HFFc6 (cell line): ENCODE measurements around the gene RUNX3. TPM values are rescaled to one million over a fixed set of nuclear protein-coding genes. Genes with fewer than 3 reads are reported as not detected.
"Not testable (repeated sequence)": the region's sequence is repeated elsewhere in the genome, so short reads cannot be mapped to it uniquely, and the experiment has no call there.

Source experiments
- DNase-seq: peaks from one replicate; pipeline ENCODE4 v3.0.0-alpha.2; 2018
- H3K27ac Mint-ChIP-seq: 2 replicates; pipeline ENCODE4 v1.8.0; 2020; ENCODE audit warnings: mild to moderate bottlenecking, mixed read lengths
- H3K27me3 Mint-ChIP-seq: 2 replicates; pipeline ENCODE4 v1.8.0; 2021; ENCODE audit warnings: mild to moderate bottlenecking, moderate library complexity, mixed read lengths; ENCODE audit not compliant: insufficient read depth
- H3K36me3 Mint-ChIP-seq: 2 replicates; pipeline ENCODE4 v1.8.0; 2021; ENCODE audit warnings: low read depth, mixed read lengths
- H3K4me1 Mint-ChIP-seq: 2 replicates; pipeline ENCODE4 v1.8.0; 2020; ENCODE audit warnings: low read depth, mixed read lengths
- H3K4me3 Mint-ChIP-seq: 2 replicates; pipeline ENCODE4 v1.8.0; 2020; ENCODE audit warnings: mild to moderate bottlenecking, moderate library complexity, mixed read lengths
- H3K9me3 Mint-ChIP-seq: 2 replicates; pipeline ENCODE4 v1.8.0; 2020; ENCODE audit warnings: mild to moderate bottlenecking, mixed read lengths
- CTCF ChIP-seq: fragments of 200-600 bp; sonication (generic); IDR thresholded peaks from 2 replicates; pipeline ENCODE4 v1.5.0; 2021; ENCODE audit warnings: antibody characterized with exemption, mild to moderate bottlenecking
- total RNA-seq, 6 experiments: library from RNA; stranded (reverse); fragmentation: NEBNext Ultra II Directional; extraction: Animal tissue kit (Norgen Biotek cat#: 25700); gene quantifications; 2 replicates in 1 of 6; 3 replicates in 5 of 6; pipeline ENCODE4 v1.2.3, GENCODE V29; 2021

RUNX3 gene
- total RNA-seq, 6 experiments from 2014 or later = not detected

- H3K27ac Mint-ChIP-seq = no peak overlapping the region
Observed at GRCh38 chr1:24910210-24910609, 19.9 kb downstream of the RUNX3 start.

GRCh38 chr1:24909388-24909898 is 20.6 kb downstream of the RUNX3 start:
- DNase-seq = peak; percentile 56
- peaks cover 10% of the 10 kb centered on the region for H3K9me3 Mint-ChIP-seq
- H3K27ac Mint-ChIP-seq = no peak overlapping the region
- H3K36me3 Mint-ChIP-seq = peaks cover 8% of the 10 kb centered on the region; the same call in 1 of the 2 replicates
- H3K4me1 Mint-ChIP-seq = peaks cover 8% of the 10 kb centered on the region
- peak; percentile 78 for TF ChIP-seq CTCF
- peaks cover 8% of the 10 kb centered on the region for H3K27me3 Mint-ChIP-seq
- no peak overlapping the region for H3K4me3 Mint-ChIP-seq

More at GRCh38 chr1:24910210-24910609, 19.9 kb downstream of the RUNX3 start:
- Mint-ChIP-seq H3K4me1 (peaks cover 15% of the 10 kb centered on the region), H3K9me3 (peaks cover 10% of the 10 kb centered on the region), H3K27me3 (peaks cover 8% of the 10 kb centered on the region), H3K36me3 (peaks cover 8% of the 10 kb centered on the region; the same call in 1 of the 2 replicates), H3K4me3 (no peak overlapping the region)
- no peak for TF ChIP-seq CTCF
- DNase-seq = no peak

- no peak overlapping the region for H3K4me3 Mint-ChIP-seq
- H3K27me3 Mint-ChIP-seq = peaks cover 5% of the 10 kb centered on the region
- H3K36me3 Mint-ChIP-seq = peaks cover 8% of the 10 kb centered on the region; the same call in 1 of the 2 replicates
- H3K27ac Mint-ChIP-seq = no peak overlapping the region
- H3K9me3 Mint-ChIP-seq = peaks cover 10% of the 10 kb centered on the region
- DNase-seq = no peak
- no peak for TF ChIP-seq CTCF
- peaks cover 8% of the 10 kb centered on the region; the same call in 1 of the 2 replicates for H3K4me1 Mint-ChIP-seq
Observed at GRCh38 chr1:24908591-24909259, 21.4 kb downstream of the RUNX3 start.

GRCh38 chr1:24907587-24908294 is 22.3 kb downstream of the RUNX3 start:
- DNase-seq, H3K27me3 Mint-ChIP-seq, H3K36me3 Mint-ChIP-seq: not testable (repeated sequence)

GRCh38 chr1:24906760-24907490 is 23.2 kb downstream of the RUNX3 start:
- H3K27ac Mint-ChIP-seq = no peak overlapping the region
- H3K4me1 Mint-ChIP-seq = peaks cover 8% of the 10 kb centered on the region; the same call in 1 of the 2 replicates
- no peak overlapping the region for H3K4me3 Mint-ChIP-seq
- peaks cover 8% of the 10 kb centered on the region; the same call in 1 of the 2 replicates for H3K36me3 Mint-ChIP-seq
- no peak for DNase-seq
- no peak for TF ChIP-seq CTCF
- H3K27me3 Mint-ChIP-seq = peaks cover 5% of the 10 kb centered on the region
- H3K9me3 Mint-ChIP-seq = peaks cover 10% of the 10 kb centered on the region

More at GRCh38 chr1:24907587-24908294, 22.3 kb downstream of the RUNX3 start:
- peaks cover 10% of the 10 kb centered on the region for H3K9me3 Mint-ChIP-seq
- not testable (repeated sequence) for H3K27ac Mint-ChIP-seq, H3K4me3 Mint-ChIP-seq, H3K4me1 Mint-ChIP-seq
